GM18502 (cell line): ENCODE measurements around the gene BPI.
"Not testable (repeated sequence)": the region's sequence is repeated elsewhere in the genome, so short reads cannot be mapped to it uniquely, and the experiment has no call there.

Experiments
- ATAC-seq: cut with Tn5 transposase; IDR thresholded peaks from one replicate; pipeline ENCODE4 v1.9.1; 2021; ENCODE audit warnings: mild to moderate bottlenecking; ENCODE audit not compliant: unreplicated experiment, poor library complexity

BPI gene

DNA sequence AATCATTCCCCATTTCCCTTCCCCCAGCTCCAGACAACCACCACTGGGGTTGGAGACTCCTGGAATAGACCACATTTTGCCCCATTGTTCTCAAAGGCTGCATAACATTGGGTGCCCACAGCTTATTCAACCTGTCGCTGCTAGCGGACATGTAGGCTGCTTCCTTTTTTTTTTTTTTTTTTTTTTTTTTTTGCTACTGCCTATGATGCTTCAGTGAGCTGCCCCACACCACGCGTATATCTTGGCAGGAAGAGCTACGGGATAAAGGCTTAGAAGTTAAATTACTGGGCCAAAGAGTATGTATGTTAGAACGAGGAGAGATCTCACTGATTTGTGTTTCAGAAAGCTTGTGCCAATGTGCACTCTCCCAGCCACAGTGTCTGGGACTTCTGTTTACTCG is 49.4 kb downstream of the BPI start:
- ATAC-seq: no peak

DNA sequence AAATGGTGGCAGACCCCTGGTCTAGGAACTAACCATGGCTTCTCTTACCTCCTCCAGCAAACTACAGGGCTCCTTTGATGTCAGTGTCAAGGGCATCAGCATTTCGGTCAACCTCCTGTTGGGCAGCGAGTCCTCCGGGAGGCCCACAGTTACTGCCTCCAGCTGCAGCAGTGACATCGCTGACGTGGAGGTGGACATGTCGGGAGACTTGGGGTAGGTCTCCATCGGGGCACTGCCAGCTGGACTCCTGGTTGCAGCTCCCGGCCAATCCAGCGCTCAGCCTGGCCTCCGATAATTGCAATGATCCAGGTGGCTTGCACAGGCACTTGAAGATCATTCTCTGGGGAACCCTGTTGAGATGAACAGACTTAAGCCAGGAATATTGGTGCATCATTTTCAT is 50.3 kb downstream of the BPI start:
- no peak for ATAC-seq

DNA sequence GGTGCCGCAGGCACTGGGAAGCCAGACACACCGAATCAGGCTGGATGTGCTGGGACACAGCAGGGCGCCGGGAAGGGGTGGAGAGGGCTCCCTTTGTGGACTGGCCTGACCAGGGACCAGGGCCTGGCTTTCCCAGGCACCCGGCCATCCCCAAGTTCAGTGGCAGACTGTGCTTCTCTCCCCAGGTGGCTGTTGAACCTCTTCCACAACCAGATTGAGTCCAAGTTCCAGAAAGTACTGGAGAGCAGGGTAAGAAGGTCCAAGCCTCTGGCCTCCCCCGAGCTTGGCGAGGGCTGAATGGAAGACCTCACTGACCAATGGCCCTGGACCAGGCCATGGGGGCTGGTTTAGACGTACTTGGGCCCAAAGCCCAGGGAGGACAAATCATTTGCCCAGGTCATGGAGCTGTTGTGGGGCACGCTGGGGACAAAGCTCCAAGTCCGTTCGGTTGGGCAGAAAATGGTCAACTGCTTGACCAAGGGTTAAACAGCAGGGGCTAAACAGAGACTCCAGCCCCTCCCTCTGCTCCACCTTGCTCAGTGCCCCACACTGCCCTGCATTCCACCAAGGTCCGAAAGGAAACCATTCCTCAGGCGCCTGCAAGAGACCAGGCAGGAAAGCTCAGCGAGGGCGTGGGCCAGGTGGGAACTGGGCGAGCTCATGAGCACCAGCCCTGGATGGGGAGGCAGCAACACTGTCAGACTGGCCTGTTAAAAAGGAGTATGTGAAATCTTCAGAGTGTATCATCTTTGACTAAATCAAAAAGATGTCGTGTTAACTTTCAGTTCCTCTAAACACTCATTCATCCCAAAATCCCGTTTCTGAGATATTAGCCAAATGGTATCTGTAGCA is 51.4 kb downstream of the BPI start:
- ATAC-seq: no peak

DNA sequence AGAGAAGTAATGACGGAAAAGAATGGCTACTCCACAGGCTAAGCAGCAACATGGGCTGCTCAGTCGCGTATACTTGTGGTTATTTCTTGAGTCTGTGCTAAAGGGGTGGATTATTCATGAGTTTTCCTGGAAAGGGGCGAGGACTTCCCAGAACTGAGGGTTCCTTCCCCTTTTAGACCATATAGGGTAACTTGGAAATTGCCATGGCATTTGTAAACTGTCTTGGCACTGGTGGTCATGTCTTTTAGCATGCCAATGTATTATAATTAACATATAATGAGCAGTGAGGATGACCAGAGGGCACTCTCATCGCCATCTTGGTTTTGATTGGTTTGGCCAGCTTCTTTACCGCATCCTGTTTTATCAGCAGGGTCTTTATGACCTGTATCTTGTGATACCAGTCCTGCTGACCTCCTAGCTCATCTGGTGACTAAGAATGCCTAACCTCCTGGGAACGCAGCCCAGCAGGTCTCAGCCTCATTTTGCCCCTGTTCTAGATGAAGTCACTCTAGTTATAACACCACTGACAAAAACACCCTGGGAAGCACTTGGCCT is 53.8 kb downstream of the BPI start:
- ATAC-seq: no peak

DNA sequence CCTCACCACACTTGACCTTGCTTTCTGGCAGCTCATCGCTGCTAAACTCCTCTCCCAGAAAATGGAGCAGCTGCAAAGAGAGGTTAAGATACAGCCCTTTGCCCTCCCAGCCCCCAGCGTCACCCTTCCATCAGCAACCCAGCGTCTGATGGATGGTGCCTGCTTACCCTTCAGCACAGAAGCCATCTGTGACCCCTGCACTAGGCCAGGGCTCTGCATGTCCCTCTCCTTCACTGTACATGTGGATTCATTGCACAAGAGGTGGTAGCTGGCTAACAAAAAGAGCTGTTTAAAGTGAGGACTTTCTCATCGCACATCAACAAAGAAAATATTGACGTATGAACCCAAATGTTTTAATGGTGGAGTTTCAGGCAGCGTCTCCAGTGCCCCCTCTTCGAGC is 54.6 kb downstream of the BPI start:
- ATAC-seq: no peak

DNA sequence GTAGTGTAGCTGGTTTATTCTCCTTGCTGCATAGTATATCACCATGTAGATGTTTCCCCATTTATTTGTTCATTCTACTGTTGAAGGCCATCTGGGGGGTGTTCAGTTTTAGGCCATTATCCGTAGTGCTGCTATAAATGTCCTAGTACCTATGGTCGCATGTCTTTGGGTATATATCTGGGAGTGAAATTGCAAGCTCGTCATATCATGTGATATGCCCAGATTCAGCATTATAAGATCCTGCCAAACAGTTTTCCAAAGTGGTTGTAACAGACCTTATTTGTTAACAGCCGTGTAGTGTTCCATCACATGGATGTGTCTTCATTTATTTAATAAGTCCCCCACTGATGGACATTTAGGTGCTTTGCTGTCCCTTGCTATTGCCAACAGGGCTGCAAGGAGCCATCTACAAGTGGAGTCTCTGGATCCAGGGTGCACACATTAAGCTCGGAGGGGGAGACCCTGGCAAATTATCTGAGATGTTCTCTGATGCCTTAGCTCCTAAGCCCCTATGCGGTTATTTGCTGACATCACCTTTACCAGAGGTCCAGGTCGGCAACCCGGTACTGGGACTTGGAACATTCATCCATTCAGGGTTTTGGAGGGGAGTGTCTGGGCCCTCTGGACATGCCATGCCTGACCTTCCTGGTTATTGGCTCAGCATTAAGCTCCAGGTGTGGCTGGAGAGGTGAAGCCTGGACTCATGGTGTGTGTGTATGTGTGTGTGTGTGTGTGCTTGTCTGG is 59.2 kb downstream of the BPI start:
- no peak for ATAC-seq

DNA sequence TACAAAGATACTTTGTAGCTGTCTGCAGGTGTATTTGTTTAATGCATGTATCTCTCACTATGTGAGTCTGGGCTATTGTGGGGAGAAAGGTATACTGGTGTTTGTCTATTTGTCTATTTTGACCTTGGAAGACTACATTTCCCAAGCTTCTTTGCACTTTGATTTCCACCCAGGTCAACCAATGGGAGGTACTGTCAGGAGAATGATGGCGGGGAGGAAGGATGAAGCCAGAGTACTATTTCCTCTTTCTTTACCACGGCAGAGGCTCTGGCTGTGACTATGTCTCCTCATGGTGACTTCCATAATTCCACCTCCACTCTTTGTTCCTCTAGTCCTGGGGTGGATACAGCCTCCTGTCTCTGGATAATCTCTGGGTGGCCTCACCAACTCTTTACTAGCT is 65.4 kb downstream of the BPI start:
- no peak for ATAC-seq

DNA sequence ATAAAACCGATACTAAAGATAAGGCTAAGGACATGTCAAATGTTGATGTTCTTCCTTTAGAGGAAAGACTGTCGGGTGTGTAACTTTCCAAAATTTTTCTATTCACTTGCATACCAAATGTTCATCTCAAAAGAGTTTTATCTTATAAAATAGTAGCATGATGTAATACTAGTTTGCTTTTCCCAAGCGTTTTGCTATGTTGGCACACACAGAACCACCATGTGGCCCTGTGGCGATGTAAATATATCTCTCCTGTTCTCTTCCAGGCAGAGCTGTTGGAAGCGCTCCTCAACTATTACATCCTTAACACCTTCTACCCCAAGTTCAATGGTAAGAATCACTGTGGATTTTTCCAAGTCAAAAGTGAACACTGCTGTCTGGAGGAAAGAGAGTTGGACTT is 68.8 kb downstream of the BPI start:
- ATAC-seq: no peak

DNA sequence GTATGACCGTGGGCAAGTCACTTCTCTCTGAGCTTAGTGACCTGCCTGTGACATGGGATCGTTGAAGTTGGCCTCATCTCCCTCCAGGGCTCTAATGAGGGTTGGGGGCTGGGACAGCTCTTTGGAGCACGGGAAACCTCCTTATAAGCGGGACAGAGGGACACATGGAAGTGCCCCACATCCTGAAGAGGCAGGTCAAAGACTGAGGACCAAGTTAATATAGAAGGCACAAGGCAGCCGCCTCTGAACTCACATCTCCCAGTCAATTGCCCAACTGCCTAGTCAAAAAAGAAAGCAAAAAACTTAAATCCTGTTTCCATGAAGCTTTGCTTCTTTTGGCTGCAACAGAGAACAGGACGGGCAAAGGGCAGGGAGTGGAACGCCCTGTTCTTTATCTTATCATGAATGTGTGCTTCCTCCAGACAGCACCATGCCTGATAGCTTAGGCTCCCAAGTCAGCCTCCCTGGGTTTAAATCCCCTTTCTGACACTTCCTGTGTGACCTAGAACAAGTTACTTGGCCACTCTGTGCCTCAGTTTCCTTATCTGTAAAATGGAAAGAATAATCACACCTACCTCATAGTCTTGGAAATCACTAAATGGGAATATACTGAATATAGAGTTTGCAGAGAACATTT is 69.4 kb downstream of the BPI start:
- ATAC-seq: no peak

DNA sequence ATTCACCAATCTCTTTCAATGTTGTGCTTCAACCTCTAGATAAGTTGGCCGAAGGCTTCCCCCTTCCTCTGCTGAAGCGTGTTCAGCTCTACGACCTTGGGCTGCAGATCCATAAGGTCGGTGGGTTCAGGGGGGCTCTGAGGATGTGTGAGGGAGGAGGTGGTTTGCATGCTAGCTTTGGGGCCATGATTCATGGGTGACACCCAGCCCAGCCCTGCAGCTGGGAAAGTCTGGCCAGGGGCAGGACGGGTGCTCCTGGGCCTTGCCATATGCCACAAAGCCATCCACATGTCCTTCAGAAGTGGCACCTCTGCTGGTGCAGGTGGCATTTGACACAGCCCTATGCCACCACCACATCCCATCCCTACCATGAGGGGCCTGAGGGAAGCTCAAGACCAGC is 69.9 kb downstream of the BPI start:
- no peak for ATAC-seq

DNA sequence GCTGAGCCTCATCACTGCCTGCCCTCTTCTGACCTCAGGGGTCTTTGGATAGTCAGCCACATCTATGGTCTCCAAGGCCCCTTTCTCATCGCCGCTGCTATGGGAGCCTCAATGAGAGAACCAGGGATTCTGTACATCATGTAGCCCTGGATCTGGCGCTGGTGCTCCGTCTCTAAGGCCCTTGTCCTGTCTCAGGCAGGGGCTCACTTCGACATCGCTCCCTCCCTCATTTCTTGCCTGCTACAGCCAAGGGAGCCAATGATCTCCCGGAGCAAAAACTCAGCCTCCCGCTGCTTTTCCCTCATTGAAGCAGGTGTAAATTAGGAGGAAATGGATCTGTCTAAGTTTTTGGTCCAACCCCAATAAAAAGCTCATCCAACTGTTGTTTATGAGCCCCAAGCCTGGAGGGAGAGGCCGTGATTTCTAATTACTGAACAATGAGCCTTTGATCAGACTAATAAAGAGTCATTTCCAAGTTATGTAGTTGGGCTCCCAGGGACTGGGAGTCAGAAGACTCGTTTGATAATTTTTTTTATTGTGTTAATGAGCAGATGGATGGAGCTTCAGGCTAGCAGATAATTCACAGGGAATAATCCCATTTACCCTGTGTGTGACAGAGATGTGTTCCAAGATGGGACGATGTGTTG is 73.2 kb downstream of the BPI start:
- no peak for ATAC-seq

DNA sequence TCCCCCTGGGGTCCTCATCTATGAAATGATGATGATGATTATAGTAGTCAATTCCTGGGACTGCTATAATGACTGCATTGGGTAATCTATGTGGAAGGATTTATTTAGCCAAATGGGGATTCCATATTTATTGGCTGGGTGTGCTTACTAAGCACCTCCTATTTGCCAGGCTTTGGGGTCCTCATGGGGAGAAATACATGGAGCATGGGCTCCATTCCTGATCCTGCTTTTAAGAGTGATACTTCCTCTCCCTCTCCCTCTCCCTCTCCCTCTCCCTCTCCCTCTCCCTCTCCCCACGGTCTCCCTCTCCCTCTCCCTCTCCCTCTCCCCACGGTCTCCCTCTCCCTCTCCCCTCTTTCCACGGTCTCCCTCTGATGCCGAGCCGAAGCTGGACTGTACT is 73.9 kb downstream of the BPI start:
- not testable (repeated sequence) for ATAC-seq

DNA sequence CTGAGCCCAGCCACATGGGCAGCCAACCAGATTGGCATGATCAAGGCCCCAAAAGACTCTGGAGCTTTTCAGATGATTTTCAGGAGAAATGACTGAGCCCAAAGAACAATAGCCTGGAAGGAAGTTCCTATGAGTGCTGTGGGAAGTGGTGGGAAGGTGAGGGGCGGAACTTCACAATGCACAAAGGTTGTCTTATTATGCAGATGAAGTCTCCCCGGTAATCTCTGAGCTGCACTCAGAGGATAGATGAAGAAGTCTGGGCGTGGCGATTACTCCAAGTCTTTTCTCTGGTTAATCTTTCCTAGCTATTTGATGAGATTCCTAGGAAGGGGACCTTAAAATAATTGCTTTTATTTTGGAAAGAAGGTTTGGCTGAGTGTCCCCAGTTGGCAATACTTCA is 79.2 kb downstream of the BPI start:
- ATAC-seq: no peak

DNA sequence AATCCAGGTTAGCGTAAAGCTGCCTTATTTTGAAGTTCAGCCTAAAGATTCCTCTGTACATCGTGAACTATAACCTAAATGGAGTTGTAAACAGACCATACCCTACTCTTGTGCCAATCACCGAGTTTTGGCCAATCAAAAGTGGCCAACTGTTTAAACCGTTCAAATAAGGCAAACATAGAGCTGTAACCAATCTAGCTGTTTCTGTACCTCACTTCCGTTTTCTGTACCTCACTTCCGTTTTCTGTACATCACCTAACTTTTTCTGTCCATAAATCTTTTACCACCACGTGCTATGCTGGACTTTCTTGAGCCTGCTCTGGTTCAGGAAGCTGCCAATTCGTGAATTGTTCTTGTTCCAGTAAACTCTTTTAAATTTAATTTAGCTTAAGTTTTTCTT is 82.0 kb downstream of the BPI start:
- no peak for ATAC-seq

DNA sequence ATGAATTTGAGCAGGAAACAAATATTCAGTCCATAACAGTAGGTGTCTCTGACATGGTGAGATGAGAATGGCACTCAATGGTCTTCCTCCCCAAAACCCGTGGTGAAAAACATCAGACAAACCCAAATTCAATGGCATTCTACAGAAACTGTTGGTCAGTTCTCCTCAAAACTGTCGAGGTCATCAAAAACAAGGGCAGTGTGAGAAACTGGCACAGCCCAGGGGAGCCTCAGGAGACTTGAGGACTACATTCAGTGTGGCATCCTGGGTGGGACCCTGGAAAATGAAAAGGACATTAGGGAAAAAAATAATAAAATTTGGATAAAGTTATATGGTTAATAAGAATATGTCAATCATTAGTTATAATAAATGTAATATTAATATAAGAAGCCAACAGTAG is 82.9 kb downstream of the BPI start:
- no peak for ATAC-seq
